Uterus (tissue), 2 donors: ENCODE data around the gene TUNAR.

Experiments used
- CTCF ChIP-seq, 4 experiments: fragments of 200-600 bp in 2 of 4; fragments of 450-650 bp in 2 of 4; sonication (generic) in 2 of 4; IDR thresholded peaks; one replicate each; pipeline ENCODE4 v1.5.1; 2016 to 2019; ENCODE audit warnings: antibody characterized with exemption in 4 of 4, mild to moderate bottlenecking in 2 of 4, moderate library complexity in 1 of 4
- POLR2A ChIP-seq, 2 donors: fragments of 450-650 bp; IDR thresholded peaks; one replicate each; pipeline ENCODE4 v1.6.1; 2016; ENCODE audit warnings: antibody characterized with exemption in 2 of 2, mild to moderate bottlenecking in 1 of 2, moderate library complexity in 1 of 2

GRCh38 chr14:95928751-95929150 is 52.1 kb downstream of the TUNAR start:
- TF ChIP-seq CTCF (IDR thresholded peaks at IDR 0.05), result no peak
- no peak for TF ChIP-seq POLR2A (IDR thresholded peaks at IDR 0.05)
